Right lobe of liver (tissue), 6 donors: ENCODE results near the gene GAST. TPM values are rescaled to one million over a fixed set of nuclear protein-coding genes. Genes with fewer than 3 reads are reported as not detected.

Experiments used
- ATAC-seq, 4 donors: fragments of 200-7000 bp; cut with Tn5 transposase; one replicate each; pipeline ENCODE4 v1.9.1; 2020; ENCODE audit warnings: mild to moderate bottlenecking in 4 of 4, moderate library complexity in 4 of 4
- DNase-seq, 3 donors: peaks; one replicate each; pipeline ENCODE4 v3.0.0-alpha.2; 2020
- H3K27ac ChIP-seq, 3 donors: fragments of 200-600 bp; one replicate each; pipeline ENCODE4 v1.8.0; 2022
- H3K27me3 ChIP-seq, 2 donors: fragments of 200-600 bp; one replicate each; pipeline ENCODE4 v1.8.0; 2022
- H3K36me3 ChIP-seq, 4 donors: fragments of 200-600 bp; sonication (generic) in 1 of 4; one replicate each; pipeline versions ENCODE4 v1.5.1 to v1.8.0; 2017 to 2022; ENCODE audit warnings: control low read depth in 1 of 4
- H3K4me1 ChIP-seq, 4 donors: fragments of 200-600 bp; sonication (generic) in 1 of 4; one replicate each; pipeline versions ENCODE4 v1.5.1 to v1.8.0; 2017 to 2022; ENCODE audit warnings: control low read depth in 1 of 4
- H3K4me3 ChIP-seq, 3 donors: fragments of 200-600 bp; one replicate each; pipeline ENCODE4 v1.8.0; 2022
- H3K9me3 ChIP-seq, 4 donors: fragments of 200-600 bp; sonication (generic) in 1 of 4; one replicate each; pipeline versions ENCODE4 v1.5.1 to v1.8.0; 2017 to 2022; ENCODE audit warnings: control low read depth in 1 of 4
- POLR2A ChIP-seq: fragments of 450-650 bp; IDR thresholded peaks from one replicate; pipeline ENCODE4 v1.6.1; 2017; ENCODE audit warnings: antibody characterized with exemption, mild to moderate bottlenecking
- whole genome bisulfite sequencing: methylation state at CpG from one replicate; pipeline ENCODE4 v1.1.6; 2018; ENCODE audit warnings: low coverage, low lambda C conversion rate; ENCODE audit not compliant: insufficient coverage; ENCODE audit errors: missing lambda C conversion rate; 5-methylcytosine and 5-hydroxymethylcytosine counted together
- intact Hi-C, 2 donors: fragments of 100-400 bp; cut with DNase I; formaldehyde crosslinking; loops; one replicate each; pipeline versions ENCODE4 v1.11.2 to v1.14.1; 2022
- total RNA-seq, 6 experiments: library from RNA; depleted of rRNA in 2 of 6; stranded (reverse); fragments of >200 nt in 2 of 6; fragmentation: NEBNext Ultra II Directional in 3 of 6; extraction: Animal tissue kit (Norgen Biotek cat#: 25700) in 3 of 6; gene quantifications; one replicate each; pipeline versions ENCODE4 v1.1.0 to v1.2.4, GENCODE V29; 2016 to 2023
- TF ChIP-seq, protein P1 (sequence below), 4 donors: fragments of 200-600 bp in 3 of 4; fragments of 450-650 bp in 1 of 4; IDR thresholded peaks; one replicate each; pipeline versions ENCODE4 v1.5.1 to v1.8.0; 2016 to 2022; ENCODE audit warnings: antibody characterized with exemption in 4 of 4, mild to moderate bottlenecking in 2 of 4
- donor health status: DM: no; HTN: yes; CAD: no.
- donor health status: DM: no; HTN: no; CAD: no.
- donor health status: DM: no; HTN: no; CAD: no.
- donor health status: DM: no; HTN: yes; CAD: no.
- donor health status: DM: no; HTN: yes; CAD: no.

Gene GAST
- total RNA-seq, 6 experiments from 2014 or later: not detected

DNA sequence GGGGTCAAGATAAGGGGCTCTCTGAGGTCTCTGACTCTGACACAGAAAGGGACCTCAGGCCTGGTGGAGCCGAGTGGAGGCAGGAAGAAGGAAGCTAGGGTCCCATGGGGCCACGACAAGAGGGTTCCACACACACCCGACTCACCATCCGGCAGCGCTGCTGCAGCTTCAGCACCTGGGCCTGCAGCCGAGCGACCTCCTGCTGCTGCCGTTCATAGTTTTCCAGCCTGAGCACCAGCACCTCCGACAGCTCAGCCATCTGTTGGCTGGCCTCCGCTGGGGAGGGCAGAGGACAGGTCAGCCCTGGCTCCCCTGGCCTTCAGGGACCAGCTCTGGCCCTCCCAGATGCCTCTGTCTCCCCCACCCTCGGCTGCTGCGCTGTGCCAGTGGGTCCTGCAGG is 15.9 kb downstream of the GAST start:
- intact Hi-C loops: no loop called here
- Histone ChIP-seq H3K27me3 (no peaks in the 10 kb centered on the region), H3K27ac (no peak overlapping the region), H3K9me3 (no peaks in the 10 kb centered on the region), H3K4me1 (no peaks in the 10 kb centered on the region), H3K4me3 (no peak overlapping the region), H3K36me3 (no peaks in the 10 kb centered on the region)
- TF ChIP-seq, protein P1, sequence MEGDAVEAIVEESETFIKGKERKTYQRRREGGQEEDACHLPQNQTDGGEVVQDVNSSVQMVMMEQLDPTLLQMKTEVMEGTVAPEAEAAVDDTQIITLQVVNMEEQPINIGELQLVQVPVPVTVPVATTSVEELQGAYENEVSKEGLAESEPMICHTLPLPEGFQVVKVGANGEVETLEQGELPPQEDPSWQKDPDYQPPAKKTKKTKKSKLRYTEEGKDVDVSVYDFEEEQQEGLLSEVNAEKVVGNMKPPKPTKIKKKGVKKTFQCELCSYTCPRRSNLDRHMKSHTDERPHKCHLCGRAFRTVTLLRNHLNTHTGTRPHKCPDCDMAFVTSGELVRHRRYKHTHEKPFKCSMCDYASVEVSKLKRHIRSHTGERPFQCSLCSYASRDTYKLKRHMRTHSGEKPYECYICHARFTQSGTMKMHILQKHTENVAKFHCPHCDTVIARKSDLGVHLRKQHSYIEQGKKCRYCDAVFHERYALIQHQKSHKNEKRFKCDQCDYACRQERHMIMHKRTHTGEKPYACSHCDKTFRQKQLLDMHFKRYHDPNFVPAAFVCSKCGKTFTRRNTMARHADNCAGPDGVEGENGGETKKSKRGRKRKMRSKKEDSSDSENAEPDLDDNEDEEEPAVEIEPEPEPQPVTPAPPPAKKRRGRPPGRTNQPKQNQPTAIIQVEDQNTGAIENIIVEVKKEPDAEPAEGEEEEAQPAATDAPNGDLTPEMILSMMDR (IDR thresholded peaks at IDR 0.05): no peak
- no peak for TF ChIP-seq POLR2A
- whole genome bisulfite sequencing: 67% methylated on average over 3 of the region's 12 CpGs
- no peak for DNase-seq
- no peak for ATAC-seq

DNA sequence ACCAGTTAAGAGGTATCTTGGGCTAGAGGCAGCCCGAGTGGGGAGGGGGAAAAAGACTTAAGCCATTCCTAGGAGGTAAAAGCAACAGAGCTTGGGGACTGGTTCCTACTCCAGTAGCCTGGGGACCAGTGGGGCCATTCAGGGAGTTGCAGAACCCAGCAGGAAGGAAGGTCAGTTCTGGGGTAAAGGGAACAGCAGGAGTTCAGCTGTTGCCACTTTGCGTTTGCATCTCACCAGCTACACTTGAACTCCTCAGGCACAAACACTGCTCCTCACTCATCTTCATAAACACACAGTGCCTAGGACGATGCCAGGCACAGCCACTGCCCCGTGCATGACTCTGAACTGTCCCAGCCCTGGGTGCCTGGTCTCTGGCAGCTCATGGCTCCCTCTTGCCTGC is 18.3 kb downstream of the GAST start:
- peaks cover 0 to 6% of the 10 kb centered on the region in 2 donors for H3K27me3 ChIP-seq
- no peak overlapping the region for H3K27ac ChIP-seq
- H3K36me3 ChIP-seq: no peaks in the 10 kb centered on the region
- ATAC-seq (no peak), DNase-seq (no peak)
- intact Hi-C loops: loop anchor here in 1 of 2 donors (10.0 kb wide), 1 partner anchor 154 kb away; no protein-coding TSS in a partner anchor
- TF ChIP-seq, protein P1 (IDR thresholded peaks at IDR 0.05): no peak
- no peak for TF ChIP-seq POLR2A
- H3K4me3 ChIP-seq: no peak overlapping the region
- peaks cover 0 to 13% (median 3%) of the 10 kb centered on the region in 4 donors for H3K4me1 ChIP-seq
- WGBS: 32% methylated on average over 3 of the region's 4 CpGs
- no peaks in the 10 kb centered on the region for H3K9me3 ChIP-seq

GRCh38 chr17:41731836-41732235 is 19.7 kb downstream of the GAST start:
- TF ChIP-seq, protein P1 (IDR thresholded peaks at IDR 0.05): no peak
- TF ChIP-seq POLR2A: no peak
- intact Hi-C loops: loop anchor here in 1 of 2 donors (10.0 kb wide), 1 partner anchor 153 kb away; no protein-coding TSS in a partner anchor
- ATAC-seq: no peak
- H3K27ac ChIP-seq: no peak overlapping the region
- H3K4me3 ChIP-seq: no peak overlapping the region
- H3K4me1 ChIP-seq: peaks cover 0 to 13% (median 3%) of the 10 kb centered on the region in 4 donors
- no peak for DNase-seq
- H3K27me3 ChIP-seq: peaks cover 5 to 12% of the 10 kb centered on the region in 2 donors
- no peaks in the 10 kb centered on the region for H3K36me3 ChIP-seq
- no peaks in the 10 kb centered on the region for H3K9me3 ChIP-seq
- no CpG with 5 or more reads among the region's 3 CpGs for WGBS

- Histone ChIP-seq H3K27me3 (peaks cover 5 to 12% of the 10 kb centered on the region in 2 donors), H3K4me3 (peak overlapping the region in 2 of 3 donors; percentile 31 to 47), H3K9me3 (no peaks in the 10 kb centered on the region), H3K36me3 (no peaks in the 10 kb centered on the region), H3K4me1 (peaks cover 0 to 13% (median 3%) of the 10 kb centered on the region in 4 donors), H3K27ac (no peak overlapping the region)
- DNase-seq (no peak), ATAC-seq (no peak)
- TF ChIP-seq POLR2A: no peak
- TF ChIP-seq, protein P1 (IDR thresholded peaks at IDR 0.05): no peak
- WGBS: 9% methylated on average over 13 of the region's 40 CpGs
- intact Hi-C loops: loop anchor here in 1 of 2 donors (10.0 kb wide), 1 partner anchor 151 kb away; no protein-coding TSS in a partner anchor
Observed at GRCh38 chr17:41733348-41734138, 21.4 kb downstream of the GAST start.
